Measurements from ENCODE around the gene TEX2. TPM values are rescaled to one million over a fixed set of nuclear protein-coding genes. Genes with fewer than 3 reads are reported as not detected.
"Not testable (repeated sequence)": the region's sequence is repeated elsewhere in the genome, so short reads cannot be mapped to it uniquely, and the experiment has no call there.

The TEX2 gene
- total RNA-seq, 1 donor from 2014 or later, result 41.3 TPM

- no peaks in the 10 kb centered on the region for H3K9me3 ChIP-seq
- H3K4me1 ChIP-seq, result peaks cover 11% of the 10 kb centered on the region
- no peak overlapping the region for H3K27ac ChIP-seq
- H3K4me3 ChIP-seq, result no peak overlapping the region
- H3K27me3 ChIP-seq (ENCODE audit: low read depth), result no peaks in the 10 kb centered on the region
- intact Hi-C loops (cut with DNase I), result no loop called here
- ATAC-seq (no peak), DNase-seq (no peak)
- no peaks in the 10 kb centered on the region for H3K36me3 ChIP-seq
- no peak for TF ChIP-seq CTCF (IDR thresholded peaks at IDR 0.05)
Observed at GRCh38 chr17:64223283-64223682, 39.8 kb downstream of the TEX2 start.

GRCh38 chr17:64221679-64222078, 41.4 kb downstream of the TEX2 start:
- intact Hi-C loops (cut with DNase I), result no loop called here
- peaks cover 26% of the 10 kb centered on the region for H3K4me1 ChIP-seq
- no peak overlapping the region for H3K27ac ChIP-seq
- DNase-seq, result no peak
- H3K9me3 ChIP-seq, result no peaks in the 10 kb centered on the region
- no peaks in the 10 kb centered on the region for H3K36me3 ChIP-seq
- no peak for TF ChIP-seq CTCF (IDR thresholded peaks at IDR 0.05)
- no peaks in the 10 kb centered on the region for H3K27me3 ChIP-seq (ENCODE audit: low read depth)
- no peak overlapping the region for H3K4me3 ChIP-seq
- no peak for ATAC-seq

GRCh38 chr17:64220604-64221003, 42.5 kb downstream of the TEX2 start:
- H3K27ac ChIP-seq; DNase-seq; H3K4me3 ChIP-seq; ATAC-seq; H3K27me3 ChIP-seq (ENCODE audit: low read depth); H3K36me3 ChIP-seq; intact Hi-C loops (cut with DNase I); H3K9me3 ChIP-seq: not testable (repeated sequence)
- peaks cover 35% of the 10 kb centered on the region for H3K4me1 ChIP-seq

- intact Hi-C loops (cut with DNase I), result no loop called here
- no peak overlapping the region for H3K27ac ChIP-seq
- DNase-seq, result no peak
- no peak for TF ChIP-seq CTCF (IDR thresholded peaks at IDR 0.05)
- peaks cover 37% of the 10 kb centered on the region for H3K4me1 ChIP-seq
- no peaks in the 10 kb centered on the region for H3K9me3 ChIP-seq
- no peak for ATAC-seq
- no peak overlapping the region for H3K4me3 ChIP-seq
- H3K36me3 ChIP-seq, result no peaks in the 10 kb centered on the region
- no peaks in the 10 kb centered on the region for H3K27me3 ChIP-seq (ENCODE audit: low read depth)
Observed at GRCh38 chr17:64219571-64219970, 43.5 kb downstream of the TEX2 start.

- no peak for DNase-seq
- no peak for TF ChIP-seq CTCF (IDR thresholded peaks at IDR 0.05)
- ATAC-seq, result peak; percentile 38 to 60
- Histone ChIP-seq H3K27ac (no peak overlapping the region), H3K9me3 (no peaks in the 10 kb centered on the region), H3K27me3 (ENCODE audit: low read depth) (no peaks in the 10 kb centered on the region), H3K4me1 (peaks cover 41% of the 10 kb centered on the region), H3K36me3 (peaks cover 9% of the 10 kb centered on the region), H3K4me3 (no peak overlapping the region)
- intact Hi-C loops (cut with DNase I), result no loop called here
Observed at GRCh38 chr17:64218066-64218465, 45.0 kb downstream of the TEX2 start.

GRCh38 chr17:64217249-64217691, 45.8 kb downstream of the TEX2 start:
- intact Hi-C loops (cut with DNase I), result no loop called here
- no peak for TF ChIP-seq CTCF (IDR thresholded peaks at IDR 0.05)
- no peak overlapping the region for H3K4me3 ChIP-seq
- no peaks in the 10 kb centered on the region for H3K27me3 ChIP-seq (ENCODE audit: low read depth)
- peaks cover 41% of the 10 kb centered on the region for H3K4me1 ChIP-seq
- no peak overlapping the region for H3K27ac ChIP-seq
- peak; percentile 29 to 41 for ATAC-seq
- DNase-seq, result no peak
- H3K9me3 ChIP-seq, result no peaks in the 10 kb centered on the region
- H3K36me3 ChIP-seq, result peaks cover 17% of the 10 kb centered on the region

Data from lower lobe of right lung (tissue), 2 donors.